Activated T-cell treated with anti-CD3 and anti-CD28 coated beads, Interleukin-2, amount 50 U/mL, for 1 hour (primary cell): ENCODE data around the gene RNF150.

Experiments used
- DNase-seq: peaks from one replicate; pipeline ENCODE4 v3.0.0-alpha.2; 2020

The RNF150 gene

DNA sequence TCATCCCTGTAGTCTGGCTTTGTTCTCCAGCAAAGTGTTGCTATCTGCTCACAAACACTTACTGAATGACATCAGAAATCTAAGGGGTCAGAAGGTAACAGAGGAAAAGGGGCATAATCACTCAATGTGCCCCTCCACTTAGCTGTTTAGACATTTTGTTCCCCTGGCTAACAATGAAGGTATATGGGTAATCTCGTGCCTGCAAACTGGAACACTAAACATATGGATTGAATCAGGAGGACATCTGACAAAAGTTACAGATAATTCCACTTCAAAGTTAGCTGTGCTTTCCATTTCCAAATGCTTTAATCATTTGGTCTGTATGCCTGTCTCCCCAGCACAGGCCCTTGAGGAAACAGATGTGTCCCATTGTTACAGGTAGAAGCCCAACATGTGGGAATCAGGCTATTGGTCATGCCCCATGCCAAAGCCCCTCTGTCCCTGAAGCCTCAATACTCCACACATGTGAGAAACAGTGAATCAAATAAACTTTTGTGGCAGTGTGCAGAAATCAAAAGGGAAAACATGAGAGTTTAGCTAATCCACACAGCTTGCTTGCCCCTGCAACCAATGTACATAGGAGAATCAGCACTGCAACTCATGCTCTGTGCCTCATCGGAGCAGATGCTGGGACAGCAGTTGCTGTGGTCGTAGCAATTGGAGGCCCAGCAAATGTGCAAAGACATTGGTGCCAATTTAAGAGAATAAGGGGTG, 111.7 kb downstream of the RNF150 start:
- no peak for DNase-seq

GRCh38 chr4:141020801-141021261, 112.4 kb downstream of the RNF150 start:
- DNase-seq = no peak

DNA sequence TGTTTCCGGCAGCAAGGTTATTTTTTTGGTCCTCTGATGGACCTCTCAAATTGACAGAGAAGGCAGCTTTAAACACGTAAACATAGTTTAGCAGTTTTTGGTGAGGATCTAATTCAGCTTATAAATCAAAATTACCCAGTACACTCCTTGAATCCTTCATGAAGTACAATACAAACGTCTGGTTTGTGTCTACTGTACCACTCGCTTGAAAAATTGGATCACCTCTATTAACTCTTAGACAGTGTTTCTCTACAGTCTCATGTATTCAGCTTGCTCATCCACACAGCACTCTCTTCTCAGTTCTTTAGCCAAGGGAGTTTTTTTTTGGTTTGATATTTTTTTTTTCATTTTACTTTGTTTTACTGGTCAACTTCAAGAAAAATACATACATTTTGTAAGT, 113.5 kb downstream of the RNF150 start:
- no peak for DNase-seq

GRCh38 chr4:141016117-141016798, 117.0 kb downstream of the RNF150 start:
- DNase-seq = no peak

- no peak for DNase-seq
These were observed 119.4 kb downstream of the RNF150 start for GRCh38 chr4:141013899-141014298.

DNA sequence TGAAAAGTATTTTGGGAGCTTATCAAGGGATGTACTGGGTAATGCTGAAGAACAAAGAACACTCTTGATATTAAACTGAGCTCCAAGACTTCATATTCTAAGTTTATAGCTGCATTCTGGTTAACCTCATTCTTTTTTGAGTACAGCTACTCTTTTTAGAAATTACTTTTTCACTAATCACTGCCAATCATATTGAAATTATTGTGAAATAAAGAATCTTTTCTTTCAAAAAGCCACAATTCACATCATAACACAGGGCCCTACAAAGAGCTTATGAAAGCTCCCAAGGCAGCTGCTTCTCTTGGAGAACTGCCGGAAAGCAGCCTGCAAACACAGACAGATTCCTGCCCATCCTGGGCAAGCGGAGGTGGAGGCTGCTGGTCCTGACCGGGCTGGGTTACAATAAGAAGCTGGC, 121.4 kb downstream of the RNF150 start:
- DNase-seq = no peak

- no peak for DNase-seq
These were observed 123.3 kb downstream of the RNF150 start for GRCh38 chr4:141009931-141010330.

- DNase-seq = no peak
These were observed 124.1 kb downstream of the RNF150 start for GRCh38 chr4:141009129-141009528.

DNA sequence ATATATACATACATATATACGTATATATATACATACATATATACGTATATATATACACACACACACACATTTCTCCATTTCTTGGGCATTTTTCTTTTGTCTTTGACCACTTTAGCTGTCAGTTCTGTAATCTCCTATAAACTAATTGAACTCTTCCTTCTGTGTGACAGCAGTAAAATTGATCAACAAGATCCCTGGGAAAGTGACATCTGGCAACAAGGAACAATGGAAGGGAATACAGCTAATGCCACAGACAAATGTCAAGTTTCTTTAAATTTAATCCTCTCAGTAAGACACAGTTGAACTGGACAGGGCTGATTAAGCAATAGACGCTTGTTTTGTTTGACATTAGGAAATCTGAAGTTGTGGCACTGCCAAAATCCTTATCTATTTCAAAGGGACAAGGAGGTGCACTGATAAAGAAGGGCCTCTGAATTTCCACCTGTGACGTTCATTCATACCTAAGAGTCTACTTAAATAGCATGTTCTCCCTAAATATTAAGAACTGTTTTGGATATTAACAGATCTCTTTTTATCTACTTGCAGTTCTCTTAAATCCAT, 126.9 kb downstream of the RNF150 start:
- no peak for DNase-seq

GRCh38 chr4:141004823-141005222, 128.4 kb downstream of the RNF150 start:
- DNase-seq = no peak

GRCh38 chr4:141003193-141003592, 130.1 kb downstream of the RNF150 start:
- no peak for DNase-seq

GRCh38 chr4:141002323-141002805, 130.9 kb downstream of the RNF150 start:
- DNase-seq = no peak

GRCh38 chr4:140996766-140997165, 136.5 kb downstream of the RNF150 start:
- no peak for DNase-seq

DNA sequence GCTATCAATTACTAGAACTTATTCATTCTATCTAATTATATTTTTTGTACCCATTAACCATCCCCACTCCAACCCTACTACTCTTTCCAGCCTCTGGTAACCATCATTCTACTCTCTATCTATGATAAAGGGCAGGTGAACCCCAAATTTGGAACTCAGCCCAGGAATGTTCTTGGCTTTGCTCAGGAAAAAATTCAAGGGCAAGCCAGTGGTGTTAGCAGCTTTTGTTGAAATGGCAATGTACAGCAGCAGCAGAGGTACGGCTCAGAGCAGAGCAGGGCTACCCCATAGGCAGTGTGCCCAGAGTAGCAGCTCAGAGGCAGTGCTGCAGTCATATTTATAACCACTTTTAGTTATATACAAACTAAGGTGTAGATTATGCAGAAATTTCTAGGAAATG, 138.2 kb downstream of the RNF150 start:
- no peak for DNase-seq

DNA sequence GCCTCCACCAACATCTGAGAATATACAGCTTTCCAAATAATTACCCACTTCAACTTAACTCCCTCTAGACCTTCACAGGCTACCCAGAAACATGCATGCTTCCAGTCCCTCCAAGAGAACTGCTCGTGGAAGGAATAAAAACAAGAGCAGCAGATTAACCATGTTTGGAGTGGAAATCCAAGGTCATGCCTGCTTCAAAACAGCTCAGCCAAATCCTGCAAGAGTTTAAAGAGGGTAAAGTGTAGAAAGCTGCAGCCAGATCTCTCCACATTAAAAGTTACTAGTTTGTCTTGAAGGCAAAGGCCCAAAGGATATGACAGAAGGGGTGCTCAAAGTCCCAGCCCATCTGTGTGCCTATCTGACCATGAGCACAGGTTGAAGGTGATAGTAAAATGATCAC, 139.3 kb downstream of the RNF150 start:
- no peak for DNase-seq

- no peak for DNase-seq
These were observed 139.9 kb downstream of the RNF150 start for GRCh38 chr4:140993370-140993769.

DNA sequence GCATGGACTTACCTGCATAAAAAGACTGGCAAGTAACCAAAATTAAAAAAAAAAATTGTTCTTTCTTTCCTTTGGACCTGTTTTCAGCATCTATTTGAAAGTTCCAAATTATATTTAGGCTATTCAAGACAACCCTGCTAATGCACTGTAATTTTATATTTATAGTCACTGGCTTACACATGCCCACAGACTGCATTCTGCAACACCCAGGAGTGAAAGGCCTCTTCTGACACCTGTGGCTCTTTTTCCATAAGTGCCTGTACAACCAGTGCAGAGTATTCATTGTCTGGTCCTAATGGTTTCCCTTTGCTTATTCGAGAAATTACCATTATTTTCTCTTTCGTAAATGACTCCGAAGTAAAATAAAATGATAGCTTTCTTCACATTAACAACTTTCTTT, 143.3 kb downstream of the RNF150 start:
- no peak for DNase-seq

DNA sequence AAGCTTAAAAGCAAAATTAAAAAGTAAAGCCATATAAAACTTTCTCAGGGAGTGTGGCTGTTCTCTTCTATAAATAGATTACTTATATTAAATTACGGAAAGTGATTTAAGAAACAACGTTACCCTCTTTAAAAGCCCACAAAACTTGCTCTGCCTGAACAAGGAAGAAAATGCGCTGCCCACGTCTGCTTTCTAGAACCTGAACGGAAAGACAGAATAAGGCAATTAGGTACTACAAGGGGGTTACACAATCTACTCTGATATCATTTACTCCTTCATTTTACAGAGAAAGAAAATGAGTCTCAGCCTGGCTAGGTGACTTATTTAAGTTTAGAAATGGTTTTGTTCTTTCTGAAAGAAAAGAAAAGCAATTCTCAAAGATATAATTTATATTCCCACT, 147.2 kb downstream of the RNF150 start:
- no peak for DNase-seq

GRCh38 chr4:140982613-140983340, 150.5 kb downstream of the RNF150 start:
- DNase-seq = no peak

DNA sequence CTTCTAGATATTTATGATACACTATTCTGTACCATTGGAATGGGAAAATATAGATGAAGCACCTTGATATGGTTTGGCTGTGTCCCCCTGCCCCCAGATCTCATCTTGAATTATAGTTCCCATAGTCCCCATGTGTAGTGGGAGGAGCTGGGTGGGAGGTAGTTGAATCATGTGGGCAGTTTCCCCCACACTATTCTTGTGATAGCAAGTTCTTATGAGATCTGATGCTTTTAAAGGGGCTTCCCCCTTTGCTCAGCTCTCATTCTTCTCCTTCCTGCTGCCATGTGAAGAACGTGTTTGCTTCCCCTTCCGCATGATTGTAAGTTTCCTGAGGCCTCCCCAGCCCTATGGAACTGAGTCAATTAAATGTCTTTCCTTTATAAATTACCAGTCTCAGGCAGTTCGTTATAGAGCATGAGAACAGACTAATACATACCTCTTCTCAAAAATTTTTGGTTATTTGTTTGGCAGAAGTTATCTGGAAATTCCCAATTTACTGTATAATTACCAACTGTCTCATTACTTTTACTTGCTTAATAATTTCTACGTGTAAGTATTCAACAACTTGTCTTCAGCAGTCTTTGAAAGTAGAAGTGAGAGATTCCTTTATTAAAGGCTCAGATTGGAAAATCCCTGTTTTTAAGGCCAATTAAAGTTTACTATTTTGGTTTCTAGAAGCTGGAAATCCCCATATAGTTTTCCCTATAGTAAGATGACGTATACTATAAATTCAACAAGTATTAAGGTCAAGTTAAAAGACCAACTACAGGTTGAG, 152.7 kb downstream of the RNF150 start:
- DNase-seq = no peak

DNA sequence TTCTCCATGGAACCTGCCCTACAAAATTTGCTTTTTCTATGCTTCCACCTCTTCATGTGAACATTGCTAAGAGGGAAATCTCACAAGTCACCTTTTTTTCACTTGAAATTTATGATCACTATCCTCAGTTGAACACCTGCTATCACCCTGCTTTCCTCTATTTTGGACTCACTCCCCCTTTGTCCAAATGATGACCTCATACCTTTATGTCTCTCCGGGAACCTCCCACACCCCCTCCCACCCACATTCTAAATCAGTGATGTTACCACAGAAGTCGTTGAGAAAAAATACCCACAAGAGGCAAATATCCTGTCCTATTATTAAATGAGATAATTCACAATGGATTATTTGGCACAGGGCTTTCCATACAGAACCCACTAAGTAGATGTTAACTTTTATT, 156.5 kb downstream of the RNF150 start:
- DNase-seq = no peak

- no peak for DNase-seq
These were observed 162.0 kb downstream of the RNF150 start for GRCh38 chr4:140971077-140971792.
